Lower leg skin (tissue), 4 donors: ENCODE results near the gene PLXNB1. TPM values are rescaled to one million over a fixed set of nuclear protein-coding genes. Genes with fewer than 3 reads are reported as not detected.

Experiments
- DNase-seq, 2 donors: peaks; one replicate each; pipeline ENCODE4 v3.0.0-alpha.2; 2019; ENCODE audit warnings: low spot score in 2 of 2
- H3K4me3 ChIP-seq: fragments of 200-600 bp; sonication (generic); 2 replicates; pipeline ENCODE4 v1.5.1; 2017; ENCODE audit warnings: mild to moderate bottlenecking, low read depth; ENCODE audit not compliant: poor library complexity, severe bottlenecking
- POLR2A ChIP-seq, 2 donors: fragments of 450-650 bp; IDR thresholded peaks; one replicate each; pipeline ENCODE4 v1.6.1; 2016 to 2017; ENCODE audit warnings: antibody characterized with exemption in 2 of 2, mild to moderate bottlenecking in 1 of 2, moderate library complexity in 1 of 2
- WGBS, 2 donors: methylation state at CpG; one replicate each; pipeline ENCODE4 v1.1.5; 2018; 5-methylcytosine and 5-hydroxymethylcytosine counted together
- intact Hi-C: fragments of 100-400 bp; cut with DNase I; formaldehyde crosslinking; loops from one replicate; pipeline ENCODE4 v1.15.0; 2023; ENCODE audit warnings: low total_unique reads
- total RNA-seq, 4 donors: library from RNA; depleted of rRNA; stranded (reverse); fragments of >200 nt; gene quantifications; one replicate each; pipeline ENCODE4 v1.1.0, GENCODE V29; 2016
- TF ChIP-seq, protein P1 (sequence below), 3 donors: fragments of 450-650 bp; IDR thresholded peaks; one replicate each; pipeline ENCODE4 v1.5.1; 2016; ENCODE audit warnings: antibody characterized with exemption in 3 of 3, mild to moderate bottlenecking in 3 of 3, moderate library complexity in 2 of 3

Gene PLXNB1
- total RNA-seq, 4 donors from 2014 or later: 111 to 227 (median 145) TPM

DNA sequence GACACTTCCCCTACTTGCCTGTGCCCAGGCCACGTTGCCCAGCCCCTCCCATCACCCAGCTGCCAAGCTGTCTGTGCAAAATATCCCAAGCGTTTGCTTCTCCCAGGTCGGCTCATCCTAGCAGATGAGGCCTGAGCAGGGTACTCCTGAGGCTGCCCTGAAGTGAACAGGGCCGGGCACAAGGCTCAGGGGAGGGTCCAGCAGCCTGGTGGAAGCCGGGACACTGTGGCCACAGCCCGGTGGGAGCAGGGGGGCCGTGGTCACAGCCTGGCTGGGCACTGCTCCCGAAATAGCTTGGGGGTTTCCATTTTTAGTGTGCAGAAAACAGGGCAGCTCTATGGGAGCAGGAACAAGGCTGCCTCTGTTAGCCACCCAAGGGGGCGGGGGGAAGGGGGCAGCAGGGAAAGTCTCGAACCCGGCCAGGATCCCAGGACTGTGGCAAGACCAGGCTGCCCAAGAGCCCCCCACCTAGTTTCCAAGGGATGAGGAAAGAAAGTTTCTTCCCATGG is 3.4 kb downstream of the PLXNB1 start:
- no peak overlapping the region for H3K4me3 ChIP-seq
- TF ChIP-seq, protein P1, sequence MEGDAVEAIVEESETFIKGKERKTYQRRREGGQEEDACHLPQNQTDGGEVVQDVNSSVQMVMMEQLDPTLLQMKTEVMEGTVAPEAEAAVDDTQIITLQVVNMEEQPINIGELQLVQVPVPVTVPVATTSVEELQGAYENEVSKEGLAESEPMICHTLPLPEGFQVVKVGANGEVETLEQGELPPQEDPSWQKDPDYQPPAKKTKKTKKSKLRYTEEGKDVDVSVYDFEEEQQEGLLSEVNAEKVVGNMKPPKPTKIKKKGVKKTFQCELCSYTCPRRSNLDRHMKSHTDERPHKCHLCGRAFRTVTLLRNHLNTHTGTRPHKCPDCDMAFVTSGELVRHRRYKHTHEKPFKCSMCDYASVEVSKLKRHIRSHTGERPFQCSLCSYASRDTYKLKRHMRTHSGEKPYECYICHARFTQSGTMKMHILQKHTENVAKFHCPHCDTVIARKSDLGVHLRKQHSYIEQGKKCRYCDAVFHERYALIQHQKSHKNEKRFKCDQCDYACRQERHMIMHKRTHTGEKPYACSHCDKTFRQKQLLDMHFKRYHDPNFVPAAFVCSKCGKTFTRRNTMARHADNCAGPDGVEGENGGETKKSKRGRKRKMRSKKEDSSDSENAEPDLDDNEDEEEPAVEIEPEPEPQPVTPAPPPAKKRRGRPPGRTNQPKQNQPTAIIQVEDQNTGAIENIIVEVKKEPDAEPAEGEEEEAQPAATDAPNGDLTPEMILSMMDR (IDR thresholded peaks at IDR 0.05): no peak
- no peak for TF ChIP-seq POLR2A (IDR thresholded peaks at IDR 0.05)
- intact Hi-C loops: no loop called here
- no peak for DNase-seq
- WGBS, 2 donors: 29 to 31% methylated on average over 10 of the region's 11 CpGs

DNA sequence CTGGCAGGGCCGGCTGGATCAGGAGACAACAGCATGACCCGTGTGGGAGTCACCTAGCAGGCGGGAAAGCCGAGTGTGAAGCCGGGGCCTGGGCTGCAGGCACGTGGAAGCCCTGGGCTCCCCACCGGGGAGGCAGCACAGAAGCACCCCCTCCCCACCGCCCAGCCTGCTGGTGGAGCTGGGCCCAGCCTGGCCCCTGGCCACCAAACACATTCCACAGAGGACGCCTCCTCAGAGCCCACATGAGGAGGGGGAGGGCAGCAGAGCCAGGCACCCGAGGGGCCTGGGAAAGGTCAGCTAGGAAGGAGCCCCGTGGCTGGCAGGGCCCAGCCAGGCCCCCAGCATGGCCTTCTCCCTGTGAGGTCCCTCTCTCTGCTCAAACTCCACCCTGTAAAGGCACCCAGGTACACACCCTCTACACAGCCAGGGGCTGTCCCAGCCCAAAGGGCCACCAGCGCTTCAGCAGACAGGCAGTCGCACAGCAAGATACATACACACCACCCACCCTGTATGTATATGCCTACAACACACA is 4.5 kb downstream of the PLXNB1 start:
- no peak for TF ChIP-seq POLR2A (IDR thresholded peaks at IDR 0.05)
- TF ChIP-seq, protein P1 (IDR thresholded peaks at IDR 0.05): no peak
- H3K4me3 ChIP-seq: no peak overlapping the region
- WGBS, 2 donors: 29 to 55% methylated on average over 6 to 13 of the region's 13 CpGs

DNA sequence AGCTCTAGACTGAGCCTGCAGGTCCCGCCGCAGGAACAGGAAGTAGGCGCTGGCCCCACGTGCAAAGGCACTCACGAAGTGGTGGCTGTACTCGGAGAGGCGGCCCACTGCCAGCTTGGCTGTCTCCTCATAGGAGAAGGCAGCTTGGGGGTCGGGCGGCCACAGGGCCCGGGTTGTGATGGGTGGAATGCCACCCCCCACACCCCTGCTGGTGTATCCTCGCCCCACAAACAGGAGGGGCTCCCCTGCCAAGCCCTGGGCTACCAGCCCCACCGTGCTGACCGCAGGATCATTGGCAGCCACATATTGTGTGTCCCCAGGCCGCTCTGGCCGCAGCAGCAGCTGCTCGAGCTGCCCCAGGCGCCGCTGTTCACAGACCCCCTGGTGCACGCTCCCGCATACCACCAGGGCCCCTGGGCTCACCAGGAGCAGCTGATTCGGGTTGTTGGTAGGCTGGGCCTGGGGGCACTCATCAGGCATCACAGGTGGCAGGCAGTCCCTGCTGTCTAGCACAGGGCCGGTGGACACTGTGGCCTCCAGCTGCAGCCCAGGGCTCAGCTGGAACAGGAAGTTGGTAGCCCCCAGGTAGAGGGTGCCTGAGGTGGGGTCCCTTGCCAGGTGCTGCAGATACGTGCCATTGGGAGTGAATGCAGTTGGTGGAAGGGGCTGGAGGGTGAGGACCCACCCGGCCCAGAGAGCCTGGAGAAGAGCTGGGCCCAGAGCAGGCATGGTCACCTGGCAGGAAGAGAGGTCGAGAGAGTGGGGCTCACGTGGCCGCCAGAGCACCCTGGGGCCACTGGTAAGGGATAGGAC is 5.8 kb downstream of the PLXNB1 start:
- DNase-seq: no peak
- 83 to 85% methylated on average over 26 to 27 of the region's 27 CpGs for WGBS, 2 donors
- intact Hi-C loops: no loop called here
- TF ChIP-seq, protein P1 (IDR thresholded peaks at IDR 0.05): no peak
- no peak for TF ChIP-seq POLR2A (IDR thresholded peaks at IDR 0.05)
- H3K4me3 ChIP-seq: no peak overlapping the region

More for the DNA sequence above, 4.5 kb downstream of the PLXNB1 start:
- intact Hi-C loops: no loop called here
- DNase-seq: no peak

DNA sequence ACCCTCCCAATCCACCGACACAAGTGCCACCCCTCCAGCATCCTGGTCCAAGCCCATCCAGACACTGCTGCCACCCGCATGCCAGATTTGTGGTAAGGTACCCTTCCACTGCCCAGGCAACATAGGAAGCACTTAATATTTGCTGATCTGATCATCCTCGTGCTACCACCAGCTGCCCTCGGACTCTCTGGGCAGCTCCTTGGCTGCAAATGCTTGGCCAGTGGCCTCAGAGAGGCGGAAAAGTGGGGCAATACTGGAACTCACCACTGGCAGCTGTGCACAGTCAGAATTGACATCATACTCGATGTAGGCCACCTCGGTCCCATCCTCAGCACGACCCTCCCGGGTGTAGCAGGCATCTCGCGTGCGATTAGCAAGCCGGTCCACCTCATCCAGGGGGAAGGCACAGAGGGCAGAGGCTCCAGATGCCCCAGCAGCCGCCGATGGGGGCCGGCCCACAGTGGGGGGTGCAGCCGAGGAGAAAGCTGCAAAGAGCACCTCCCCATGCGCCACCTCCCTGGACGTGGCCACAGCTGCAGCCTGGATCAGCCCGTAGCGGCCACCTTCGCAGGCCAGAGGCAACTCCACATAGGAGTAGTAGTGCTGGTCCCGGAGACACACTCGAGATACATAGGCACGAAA is 6.5 kb downstream of the PLXNB1 start:
- TF ChIP-seq POLR2A (IDR thresholded peaks at IDR 0.05): no peak
- TF ChIP-seq, protein P1 (IDR thresholded peaks at IDR 0.05): no peak
- no peak for DNase-seq
- H3K4me3 ChIP-seq: no peak overlapping the region
- intact Hi-C loops: no loop called here
- WGBS, 2 donors: 82 to 92% methylated on average over 25 of the region's 25 CpGs

DNA sequence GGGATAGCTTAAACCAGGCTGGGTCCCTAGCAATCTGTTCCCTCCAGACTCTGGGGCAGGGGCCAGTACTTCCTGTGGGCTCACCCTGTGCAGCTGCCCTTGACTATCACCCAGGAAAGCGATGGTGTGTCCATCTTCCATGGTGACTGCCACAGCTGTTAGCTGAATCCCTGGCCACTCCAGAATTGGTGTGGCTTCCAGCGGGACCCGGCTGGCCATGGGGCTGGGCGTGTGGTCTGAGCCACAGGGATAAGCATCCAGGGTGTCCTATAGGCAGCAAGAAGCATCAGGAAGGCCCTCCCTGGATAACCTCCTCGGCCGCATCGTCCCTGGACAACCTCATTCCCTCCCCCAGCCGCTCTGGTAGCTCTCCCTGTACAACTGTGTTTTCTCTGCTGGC is 7.2 kb downstream of the PLXNB1 start:
- WGBS, 2 donors: 90% methylated on average over 7 to 8 of the region's 8 CpGs
- H3K4me3 ChIP-seq: no peak overlapping the region
- intact Hi-C loops: no loop called here
- DNase-seq: no peak
- TF ChIP-seq POLR2A (IDR thresholded peaks at IDR 0.05): no peak
- TF ChIP-seq, protein P1 (IDR thresholded peaks at IDR 0.05): no peak
